Stimulated activated CD8-positive, alpha-beta memory T cell treated with anti-CD3 and anti-CD28 coated beads, Interleukin-7, amount 100 ng/mL, for 1 hour (primary cell): ENCODE data around the gene LRRC2.
"Not testable (repeated sequence)": the region's sequence is repeated elsewhere in the genome, so short reads cannot be mapped to it uniquely, and the experiment has no call there.

ENCODE experiments used
- DNase-seq, 2 donors: peaks; one replicate each; pipeline ENCODE4 v3.0.0-alpha.2; 2020; ENCODE audit warnings: low read depth in 2 of 2

The LRRC2 gene

GRCh38 chr3:46584598-46585467 lies 18.7 kb upstream of the LRRC2 start:
- DNase-seq = no peak

DNA sequence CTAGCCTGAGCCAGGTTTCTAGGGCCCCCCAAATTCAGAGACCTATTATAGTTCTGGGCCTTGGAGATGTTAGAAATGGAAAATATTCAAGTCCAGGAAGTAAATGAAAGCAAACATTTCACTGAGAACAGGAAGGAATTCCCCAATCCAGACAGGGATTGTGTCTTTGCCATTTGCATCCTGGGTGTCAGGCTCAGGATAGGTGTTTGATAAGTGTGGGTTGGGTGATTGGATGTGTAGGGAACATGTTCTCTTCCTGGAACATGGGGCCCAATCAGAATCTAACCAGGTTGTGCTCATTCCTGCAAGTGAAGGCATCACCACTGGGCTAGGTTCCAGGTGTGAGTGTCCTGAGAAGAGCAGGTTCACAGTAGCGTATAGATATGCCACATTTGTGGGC lies 14.6 kb upstream of the LRRC2 start:
- DNase-seq = no peak

GRCh38 chr3:46579756-46580286 lies 13.7 kb upstream of the LRRC2 start:
- DNase-seq = no peak

- no peak for DNase-seq
These were observed 13.1 kb upstream of the LRRC2 start for GRCh38 chr3:46578973-46579755.

DNA sequence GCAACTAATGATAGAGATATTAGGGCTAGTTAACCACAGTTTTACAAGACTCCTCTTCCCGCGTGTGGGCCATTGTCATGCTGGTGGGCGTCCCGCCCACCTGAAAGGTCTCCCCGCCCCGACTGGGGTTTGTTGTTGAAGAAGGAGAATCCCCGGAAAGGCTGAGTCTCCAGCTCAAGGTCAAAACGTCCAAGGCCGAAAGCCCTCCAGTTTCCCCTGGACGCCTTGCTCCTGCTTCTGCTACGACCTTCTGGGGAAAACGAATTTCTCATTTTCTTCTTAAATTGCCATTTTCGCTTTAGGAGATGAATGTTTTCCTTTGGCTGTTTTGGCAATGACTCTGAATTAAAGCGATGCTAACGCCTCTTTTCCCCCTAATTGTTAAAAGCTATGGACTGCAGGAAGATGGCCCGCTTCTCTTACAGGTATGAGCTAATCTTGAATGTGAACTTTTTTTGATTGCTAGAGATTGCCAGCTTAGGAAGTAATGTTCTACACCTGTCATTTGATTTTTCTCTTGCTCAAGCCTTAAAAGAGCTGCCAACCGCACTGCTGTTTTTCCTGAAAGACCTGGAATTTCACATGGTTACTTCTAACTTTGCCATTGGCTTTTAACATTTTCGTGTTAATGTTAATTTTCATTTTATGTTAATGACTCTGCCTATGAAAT lies 11.6 kb upstream of the LRRC2 start:
- DNase-seq = not testable (repeated sequence)

GRCh38 chr3:46576879-46577278 lies 10.8 kb upstream of the LRRC2 start:
- DNase-seq = no peak

GRCh38 chr3:46576386-46576785 lies 10.3 kb upstream of the LRRC2 start:
- DNase-seq = no peak

DNA sequence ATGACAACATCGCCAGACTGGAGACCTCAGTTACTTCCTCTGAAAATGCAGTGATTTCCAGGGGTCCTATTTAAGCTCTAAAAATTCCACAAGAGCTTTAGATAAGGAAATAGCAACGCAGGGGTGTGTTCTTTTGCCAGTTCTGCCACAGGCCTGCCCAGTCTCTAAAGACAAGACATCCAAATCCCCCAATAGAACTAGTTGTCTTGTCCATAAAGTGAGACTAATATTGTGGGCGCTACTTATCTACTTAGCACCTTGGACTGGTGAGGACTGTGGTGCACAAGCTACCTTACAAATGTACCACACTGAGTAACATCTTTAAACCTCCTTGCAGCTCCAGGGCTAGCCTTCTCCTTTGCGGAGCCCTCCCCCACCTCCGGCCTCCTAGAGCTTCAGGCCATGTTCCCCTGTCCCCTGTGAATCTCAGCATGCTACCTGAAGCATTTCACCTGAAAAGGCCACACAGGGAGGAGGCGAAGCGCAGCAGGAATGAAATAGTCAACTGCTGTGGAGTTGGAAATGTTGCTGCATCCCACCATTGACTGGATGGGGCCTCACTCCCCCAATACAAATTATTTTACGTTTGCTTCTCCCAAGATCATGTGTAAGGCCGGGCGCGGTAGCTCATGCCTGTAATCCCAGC lies 9.6 kb upstream of the LRRC2 start:
- no peak for DNase-seq

DNA sequence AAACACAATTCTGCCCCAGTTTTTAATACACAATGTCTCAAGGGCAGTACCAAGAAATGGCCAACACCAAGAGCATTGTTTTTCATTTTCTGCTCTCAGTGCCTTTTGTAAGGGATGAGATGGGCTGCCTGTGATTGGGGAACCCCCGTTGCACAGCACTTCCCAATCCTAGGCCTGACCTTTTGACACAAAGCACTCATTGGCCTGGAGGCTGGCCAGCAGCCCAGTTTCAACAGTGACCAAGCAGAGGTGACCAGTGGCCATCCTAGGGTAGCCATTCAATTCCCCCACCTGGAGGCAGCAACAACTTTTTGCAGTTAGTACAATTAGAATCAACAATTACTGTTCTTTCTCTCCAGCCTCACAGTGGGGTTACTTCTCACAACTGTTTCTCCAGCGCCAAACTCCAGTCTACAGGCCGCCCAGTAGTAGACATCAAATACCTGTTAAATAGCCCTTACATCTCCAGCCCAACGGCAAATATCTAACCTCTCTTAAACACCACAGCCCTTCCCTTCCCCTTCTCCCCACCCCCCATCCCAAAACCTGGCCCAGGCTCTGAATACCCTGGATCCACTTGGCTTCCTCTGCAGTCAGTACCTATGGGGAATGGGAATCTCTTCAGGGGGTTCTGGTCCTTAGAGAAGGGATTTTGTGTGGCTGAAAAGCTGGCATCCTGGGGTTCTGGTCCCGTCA lies 8.9 kb upstream of the LRRC2 start:
- DNase-seq = no peak

DNA sequence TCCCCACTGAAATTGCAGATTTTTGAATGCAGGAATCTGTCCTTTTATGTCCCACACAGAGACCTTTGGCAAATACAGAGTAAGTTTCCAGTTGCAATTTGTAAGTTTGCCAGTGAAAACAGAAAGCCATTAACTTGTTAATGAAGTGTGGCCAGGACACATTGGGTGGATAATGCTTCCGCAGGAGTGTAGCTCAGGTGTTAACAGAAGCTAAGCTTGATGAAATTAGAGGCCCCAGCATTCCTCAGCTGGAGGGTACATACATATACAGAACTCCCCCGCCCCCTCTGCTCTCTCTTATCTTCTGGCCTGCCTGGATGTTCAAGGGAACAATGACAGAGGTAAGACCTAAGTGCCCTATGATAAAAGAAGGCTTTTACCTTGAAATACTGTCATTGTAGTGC lies 8.1 kb upstream of the LRRC2 start:
- no peak for DNase-seq

GRCh38 chr3:46573701-46574100 lies 7.6 kb upstream of the LRRC2 start:
- DNase-seq = no peak

- DNase-seq = no peak
These were observed 5.6 kb upstream of the LRRC2 start for GRCh38 chr3:46571684-46572083.

DNA sequence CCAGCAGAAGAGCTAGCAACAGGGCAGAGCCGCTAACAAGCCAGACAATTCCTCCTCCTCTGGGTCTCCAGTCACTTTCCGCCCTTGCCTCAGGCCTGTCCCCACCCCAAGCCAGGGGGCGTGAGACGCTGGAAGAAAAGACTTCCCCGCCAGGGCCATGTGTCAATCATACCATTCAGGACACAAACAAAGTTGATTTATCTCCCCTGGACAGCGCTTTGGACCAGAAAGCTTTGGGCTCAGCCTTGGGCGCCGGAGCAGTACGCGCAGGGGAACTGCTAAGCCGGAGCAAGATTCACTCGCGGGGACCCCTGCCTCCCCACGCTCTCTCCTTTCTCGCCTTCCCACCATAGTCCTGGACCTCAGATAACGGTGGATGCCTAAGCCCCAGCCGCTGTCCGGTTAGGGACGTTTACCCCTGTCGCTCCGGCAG lies 479 bp downstream of the LRRC2 start:
- DNase-seq = no peak

DNA sequence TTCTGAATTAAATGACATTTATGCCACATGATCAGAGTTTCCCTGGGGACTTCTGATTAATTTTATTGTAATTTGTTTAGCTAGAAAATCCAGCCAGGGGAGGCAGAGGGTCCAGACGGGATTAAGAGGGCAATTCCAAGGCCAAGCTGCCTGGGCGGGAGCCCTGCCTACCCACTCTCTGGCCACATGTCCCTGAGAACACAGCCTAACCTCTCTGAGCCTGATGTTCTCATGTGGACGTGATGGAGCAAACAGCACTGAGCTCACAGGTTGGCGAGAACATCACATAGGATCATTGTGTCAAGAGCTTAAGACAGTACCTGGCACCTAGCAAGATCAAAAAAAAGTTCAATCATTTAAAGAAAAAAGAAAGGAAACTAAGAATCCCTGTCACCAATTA lies 1.0 kb downstream of the LRRC2 start:
- DNase-seq = no peak

- no peak for DNase-seq
These were observed 1.7 kb downstream of the LRRC2 start for GRCh38 chr3:46564190-46565021.

GRCh38 chr3:46561951-46562350 lies 4.2 kb downstream of the LRRC2 start:
- no peak for DNase-seq

GRCh38 chr3:46561511-46561910 lies 4.6 kb downstream of the LRRC2 start:
- DNase-seq = no peak

GRCh38 chr3:46559091-46559704 lies 6.9 kb downstream of the LRRC2 start:
- DNase-seq = no peak

GRCh38 chr3:46558184-46559043 lies 7.7 kb downstream of the LRRC2 start:
- peak; percentile 34 to 44 for DNase-seq
